HepG2 (cell line): ENCODE data around the gene IRS2. TPM values are rescaled to one million over a fixed set of nuclear protein-coding genes. Genes with fewer than 3 reads are reported as not detected.

Experiments
- ATAC-seq: fragments of 200-7000 bp; cut with Tn5 transposase; 3 replicates; pipeline ENCODE4 v1.9.1; 2020; ENCODE audit warnings: mild to moderate bottlenecking, moderate library complexity
- BruUV-seq: library from RNA; stranded (reverse); fragments of 400-500 nt; replicated peaks from 2 replicates; lab custom pipeline; 2021; lab: Mats Ljungman, UMichigan
- CTCF ChIA-PET: fragments of 300-600 bp; formaldehyde crosslinking; extraction: SDS; loops from one replicate; lab custom pipeline; 2021; ENCODE audit warnings: low total read pairs, inconsistent platforms, low intra/inter-chr PET ratio; lab: Yijun Ruan, JAX
- POLR2A ChIA-PET: fragments of 350-600 bp; sonication (Branson Sonifier 250); formaldehyde crosslinking; loops from one replicate; lab custom pipeline; 2020; ENCODE audit warnings: antibody characterized with exemption, inconsistent platforms; lab: Yijun Ruan, JAX
- DNase-seq: peaks from one replicate; pipeline ENCODE4 v3.0.0-alpha.2; 2015; ENCODE audit warnings: low spot score
- FAIRE-seq: peaks from 3 replicates; lab custom pipeline; 2011; peaks lifted over from hg19 to GRCh38; lab: Jason Lieb, UNC
- H2AFZ ChIP-seq: one replicate; pipeline ENCODE4 v1.6.1; 2011; ENCODE audit warnings: low read length, inconsistent platforms
- H3K27ac ChIP-seq: fragments of 300-600 bp; 3 replicates; pipeline ENCODE4 v1.8.0; 2011; ENCODE audit warnings: mixed run types, mild to moderate bottlenecking, mixed read lengths, low read length, inconsistent platforms; ENCODE audit not compliant: insufficient read depth; ENCODE audit errors: extremely low read length
- H3K27me3 ChIP-seq, 2 experiments: fragments of 200-600 bp in 1 of 2; 2 replicates in 1 of 2; 3 replicates in 1 of 2; pipeline versions ENCODE4 v1.6.0 to v1.8.0; 2011; ENCODE audit warnings: low read length in 2 of 2, mild to moderate bottlenecking in 2 of 2, moderate library complexity in 2 of 2, inconsistent platforms in 1 of 2; ENCODE audit not compliant: insufficient read depth in 2 of 2, control insufficient read depth in 1 of 2
- H3K36me3 ChIP-seq, 2 experiments: fragments of 200-600 bp in 1 of 2; replicated peaks in 1 of 2; 2 replicates in 1 of 2; 3 replicates in 1 of 2; pipeline versions ENCODE4 v1.5.1 to v1.8.0; 2011; ENCODE audit warnings: low read length in 2 of 2, inconsistent platforms in 1 of 2; ENCODE audit not compliant: insufficient read depth in 2 of 2, control insufficient read depth in 1 of 2
- H3K4me1 ChIP-seq: 2 replicates; pipeline ENCODE4 v1.5.1; 2012; ENCODE audit warnings: low read length, inconsistent platforms; ENCODE audit not compliant: insufficient read depth
- H3K4me2 ChIP-seq: 2 replicates; pipeline ENCODE4 v1.6.0; 2011; ENCODE audit warnings: low read depth, low read length, inconsistent platforms
- H3K4me3 ChIP-seq, 3 experiments: fragments of 200-600 bp in 1 of 3; sonication (generic), shearing (Covaris generic) in 1 of 3; replicated peaks in 1 of 3; 2 replicates each; pipeline ENCODE4 v1.5.1; 2011 to 2016; ENCODE audit warnings: low read length in 3 of 3, inconsistent platforms in 2 of 3, low read depth in 2 of 3, mild to moderate bottlenecking in 2 of 3, control low read depth in 1 of 3, mixed read lengths in 1 of 3; ENCODE audit not compliant: insufficient read depth in 1 of 3
- H3K79me2 ChIP-seq: one replicate; pipeline ENCODE4 v1.6.1; 2011; ENCODE audit warnings: low read length, inconsistent platforms; ENCODE audit not compliant: insufficient read depth
- H3K9ac ChIP-seq: 2 replicates; pipeline ENCODE4 v1.6.0; 2011; ENCODE audit warnings: mild to moderate bottlenecking, low read depth, low read length, inconsistent platforms; ENCODE audit not compliant: insufficient read depth
- H3K9me3 ChIP-seq: 2 replicates; pipeline ENCODE4 v1.5.1; 2012; ENCODE audit warnings: mild to moderate bottlenecking, low read length
- H4K20me1 ChIP-seq: 2 replicates; pipeline ENCODE4 v1.6.0; 2011; ENCODE audit warnings: inconsistent platforms, mild to moderate bottlenecking, low read length, moderate library complexity; ENCODE audit not compliant: insufficient read depth
- ATRX ChIP-seq: sonication (generic); formaldehyde crosslinking; IDR thresholded peaks from 2 replicates; pipeline ENCODE4 v1.4.0; 2020; ENCODE audit warnings: missing genetic modification reagents, borderline replicate concordance
- HOMEZ ChIP-seq: IDR thresholded peaks from 2 replicates; pipeline ENCODE4 v1.6.1; 2016; ENCODE audit warnings: low read depth
- NFIB ChIP-seq: sonication (generic); formaldehyde crosslinking; IDR thresholded peaks from 2 replicates; pipeline ENCODE4 v1.9.0; 2021; ENCODE audit warnings: missing genetic modification reagents, mild to moderate bottlenecking, borderline replicate concordance
- NR2F1 ChIP-seq, 2 experiments: fragments of 450-650 bp in 1 of 2; formaldehyde crosslinking in 1 of 2; IDR thresholded peaks; 2 replicates each; pipeline versions ENCODE4 v1.5.0 to v1.6.1; 2016 to 2020; ENCODE audit warnings: mild to moderate bottlenecking in 1 of 2, missing compliant biosample characterization in 1 of 2, missing genetic modification reagents in 1 of 2, moderate library complexity in 1 of 2
- SNAI1 ChIP-seq: sonication (generic); formaldehyde crosslinking; IDR thresholded peaks from 2 replicates; pipeline ENCODE4 v1.5.0; 2020; ENCODE audit warnings: mild to moderate bottlenecking, missing genetic modification reagents, borderline replicate concordance
- TARDBP ChIP-seq: sonication (generic); formaldehyde crosslinking; IDR thresholded peaks from 2 replicates; pipeline ENCODE4 v1.8.0; 2022; ENCODE audit warnings: mild to moderate bottlenecking, missing genetic modification reagents
- ZBTB10 ChIP-seq: sonication (generic); formaldehyde crosslinking; IDR thresholded peaks from 2 replicates; pipeline ENCODE4 v1.4.0; 2020; ENCODE audit warnings: missing genetic modification reagents, borderline replicate concordance
- ZBTB26 ChIP-seq: IDR thresholded peaks from 2 replicates; pipeline ENCODE4 v1.6.1; 2016; ENCODE audit warnings: missing compliant biosample characterization, missing genetic modification reagents, borderline replicate concordance
- ZBTB3 ChIP-seq: sonication (generic); formaldehyde crosslinking; IDR thresholded peaks from 2 replicates; pipeline ENCODE4 v1.4.0; 2020; ENCODE audit warnings: low read depth, mild to moderate bottlenecking, moderate library complexity, missing genetic modification reagents, borderline replicate concordance
- ZNF570 ChIP-seq: sonication (generic); formaldehyde crosslinking; IDR thresholded peaks from 2 replicates; pipeline ENCODE4 v1.4.0; 2020; ENCODE audit warnings: mild to moderate bottlenecking, missing genetic modification reagents, borderline replicate concordance
- ZNF883 ChIP-seq: sonication (generic); formaldehyde crosslinking; IDR thresholded peaks from 2 replicates; pipeline ENCODE4 v1.5.1; 2020; ENCODE audit warnings: mild to moderate bottlenecking, missing genetic modification reagents; ENCODE audit errors: not compliant biosample characterization
- WGBS: methylation state at CpG from one replicate; pipeline ENCODE4 v1.1.6; 2017; ENCODE audit warnings: low lambda C conversion rate; 5-methylcytosine and 5-hydroxymethylcytosine counted together
- in situ Hi-C: cut with HindIII; loops from 2 replicates; pipeline ENCODE4 v1.10.0; 2017; ENCODE audit warnings: low pct_unique_long_range_greater_than_20kb; ENCODE audit not compliant: extremely low pct_ligation_motif_present
- intact Hi-C: fragments of 100-400 bp; cut with micrococcal nuclease; formaldehyde crosslinking; loops from one replicate; pipeline ENCODE4 v1.10.0; 2022; ENCODE audit not compliant: unreplicated experiment
- polyA plus RNA-seq, 8 experiments: library from polyadenylated mRNA; depleted of rRNA in 3 of 8; stranded (reverse) in 7 of 8; unstranded in 1 of 8; fragments of >200 nt; fragmentation: Illumina TruSeq in 4 of 8; extraction: Trizol in 4 of 8; gene quantifications; 2 replicates each; pipeline versions ENCODE4 v1.2.1 to v1.2.3, GENCODE V29; 2011 to 2016; ENCODE audit warnings: low read depth in 4 of 8, missing spikeins in 1 of 8, mixed read lengths in 1 of 8; ENCODE audit not compliant: insufficient read depth in 1 of 8
- total RNA-seq, 5 experiments: library from RNA; depleted of rRNA; stranded (reverse); fragments of >200 nt; fragmentation: Illumina TruSeq; extraction: Trizol; gene quantifications; 2 replicates each; pipeline ENCODE4 v1.2.3, GENCODE V29; 2016; ENCODE audit warnings: low read depth in 1 of 5

Gene IRS2
- total and polyA plus RNA-seq, 2 of the 13 experiments (the other 11 are each of a cell fraction or from before 2014, with no cell fraction given) = 0.02 to 0.04 TPM

GRCh38 chr13:109727251-109727650 lies 59.1 kb downstream of the IRS2 start:
- H3K9me3 ChIP-seq = no peaks in the 10 kb centered on the region
- no peaks in the 10 kb centered on the region for H3K79me2 ChIP-seq
- no peaks in the 10 kb centered on the region for H3K36me3 ChIP-seq
- no TSS peak for BruUV-seq
- peaks cover 0 to 23% of the 10 kb centered on the region in 2 experiments; a peak in 2 of 5 replicates for H3K27me3 ChIP-seq
- no peak overlapping the region for H3K9ac ChIP-seq
- ChIA-PET CTCF (no interaction called here), POLR2A (no interaction called here)
- FAIRE-seq (no peak), DNase-seq (no peak), ATAC-seq (no peak)
- intact Hi-C loops = no loop called here
- no peak for TF ChIP-seq HOMEZ
- TF ChIP-seq NR2F1 (CRISPR knock-in tag; IDR thresholded peaks at IDR 0.05) = no peak
- TF ChIP-seq ZBTB3 = no peak
- no peak for TF ChIP-seq ATRX
- TF ChIP-seq ZNF883 = no peak
- no peak for TF ChIP-seq ZBTB10 (CRISPR knock-in tag)
- TF ChIP-seq NFIB (CRISPR knock-in tag) = no peak
- TF ChIP-seq TARDBP (CRISPR knock-in tag) = no peak
- no peak for TF ChIP-seq ZBTB26 (CRISPR knock-in tag)
- TF ChIP-seq ZNF570 (CRISPR knock-in tag) = no peak
- no peak for TF ChIP-seq SNAI1 (CRISPR knock-in tag)
- no peak overlapping the region for H2AFZ ChIP-seq
- in situ Hi-C loops = no loop called here
- no peak overlapping the region for H3K4me3 ChIP-seq
- no peaks in the 10 kb centered on the region for H3K4me1 ChIP-seq
- H3K4me2 ChIP-seq = no peak overlapping the region
- H4K20me1 ChIP-seq = no peaks in the 10 kb centered on the region
- no peak overlapping the region for H3K27ac ChIP-seq
- 8% methylated on average over 5 of the region's 5 CpGs for WGBS
